Keratinocyte (primary cell): Measurements from ENCODE around the gene CDKAL1.

ENCODE experiments used
- EZH2 ChIP-seq: IDR thresholded peaks from one replicate; pipeline ENCODE4 v1.6.1; 2012; ENCODE audit warnings: inconsistent platforms, mild to moderate bottlenecking, low read length, moderate library complexity
- TF ChIP-seq, protein P1 (sequence below), 3 experiments: IDR thresholded peaks in 1 of 3; conservative IDR thresholded peaks in 1 of 3; optimal IDR thresholded peaks in 1 of 3; 2 replicates in 2 of 3; 3 replicates in 1 of 3; pipeline versions ENCODE3 to v1.5.1; 2011; ENCODE audit warnings: low read length in 3 of 3, mild to moderate bottlenecking in 3 of 3, moderate library complexity in 2 of 3, control low read depth in 1 of 3, inconsistent platforms in 1 of 3; ENCODE audit not compliant: insufficient read depth in 2 of 3; ENCODE audit errors: extremely low read depth in 1 of 3

GRCh38 chr6:20755631-20756030, 221.4 kb downstream of the CDKAL1 start:
- TF ChIP-seq, protein P1, sequence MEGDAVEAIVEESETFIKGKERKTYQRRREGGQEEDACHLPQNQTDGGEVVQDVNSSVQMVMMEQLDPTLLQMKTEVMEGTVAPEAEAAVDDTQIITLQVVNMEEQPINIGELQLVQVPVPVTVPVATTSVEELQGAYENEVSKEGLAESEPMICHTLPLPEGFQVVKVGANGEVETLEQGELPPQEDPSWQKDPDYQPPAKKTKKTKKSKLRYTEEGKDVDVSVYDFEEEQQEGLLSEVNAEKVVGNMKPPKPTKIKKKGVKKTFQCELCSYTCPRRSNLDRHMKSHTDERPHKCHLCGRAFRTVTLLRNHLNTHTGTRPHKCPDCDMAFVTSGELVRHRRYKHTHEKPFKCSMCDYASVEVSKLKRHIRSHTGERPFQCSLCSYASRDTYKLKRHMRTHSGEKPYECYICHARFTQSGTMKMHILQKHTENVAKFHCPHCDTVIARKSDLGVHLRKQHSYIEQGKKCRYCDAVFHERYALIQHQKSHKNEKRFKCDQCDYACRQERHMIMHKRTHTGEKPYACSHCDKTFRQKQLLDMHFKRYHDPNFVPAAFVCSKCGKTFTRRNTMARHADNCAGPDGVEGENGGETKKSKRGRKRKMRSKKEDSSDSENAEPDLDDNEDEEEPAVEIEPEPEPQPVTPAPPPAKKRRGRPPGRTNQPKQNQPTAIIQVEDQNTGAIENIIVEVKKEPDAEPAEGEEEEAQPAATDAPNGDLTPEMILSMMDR (optimal IDR thresholded peaks at IDR 0.05 in 1 of 3, IDR thresholded peaks at IDR 0.05 in 1 of 3, conservative IDR thresholded peaks at IDR 0.05 in 1 of 3; ENCODE audit: extremely low read depth in 1 of 3, insufficient read depth in 2 of 3, low read length in 3 of 3) = no peak
- no peak for TF ChIP-seq EZH2
